Body of pancreas (tissue), 4 donors: ENCODE data around the gene GEMIN2. TPM values are rescaled to one million over a fixed set of nuclear protein-coding genes. Genes with fewer than 3 reads are reported as not detected.
"Not testable (repeated sequence)": the region's sequence is repeated elsewhere in the genome, so short reads cannot be mapped to it uniquely, and the experiment has no call there.

ENCODE experiments used
- ATAC-seq: fragments of 150-250 bp; one replicate; pipeline ENCODE4 v1.9.1; 2016
- DNase-seq, 4 donors: peaks; one replicate each; pipeline ENCODE4 v3.0.0-alpha.2; 2019
- H3K27ac ChIP-seq, 4 donors: fragments of 200-600 bp; sonication (generic); 1 replicate in 3 of 4; 2 replicates in 1 of 4; pipeline versions ENCODE4 v1.5.1 to v1.6.1; 2016 to 2019; ENCODE audit warnings: mild to moderate bottlenecking in 1 of 4, mixed read lengths in 1 of 4, moderate library complexity in 1 of 4
- H3K27me3 ChIP-seq, 2 donors: fragments of 200-600 bp; sonication (generic); one replicate each; pipeline ENCODE4 v1.6.0; 2016; ENCODE audit warnings: mild to moderate bottlenecking in 1 of 2
- H3K36me3 ChIP-seq, 2 donors: fragments of 200-600 bp; sonication (generic); replicated peaks in 1 of 2; 2 replicates each; pipeline ENCODE4 v1.5.1; 2016; ENCODE audit warnings: low read depth in 2 of 2; ENCODE audit not compliant: insufficient read depth in 1 of 2
- H3K4me1 ChIP-seq: fragments of 200-600 bp; sonication (generic); one replicate; pipeline ENCODE4 v1.6.0; 2016
- H3K4me3 ChIP-seq, 2 donors: fragments of 200-600 bp; sonication (generic); 1 replicate in 1 of 2; 2 replicates in 1 of 2; pipeline ENCODE4 v1.5.1; 2016 to 2019
- H3K9me3 ChIP-seq, 3 donors: fragments of 200-600 bp; sonication (generic); 1 replicate in 2 of 3; 2 replicates in 1 of 3; pipeline ENCODE4 v1.5.1; 2016
- POLR2A ChIP-seq, 3 donors: fragments of 450-650 bp; IDR thresholded peaks; one replicate each; pipeline ENCODE4 v1.6.1; 2016; ENCODE audit warnings: antibody characterized with exemption in 3 of 3, mild to moderate bottlenecking in 2 of 3
- WGBS, 2 donors: methylation state at CpG; one replicate each; pipeline ENCODE4 v1.1.5; 2017; 5-methylcytosine and 5-hydroxymethylcytosine counted together
- intact Hi-C: fragments of 100-400 bp; cut with DNase I; formaldehyde crosslinking; loops from one replicate; pipeline ENCODE4 v1.15.1; 2023
- total RNA-seq, 2 donors: library from RNA; depleted of rRNA; stranded (reverse); fragments of >200 nt; gene quantifications; one replicate each; pipeline ENCODE4 v1.1.0, GENCODE V29; 2016
- TF ChIP-seq, protein P1 (sequence below), 7 experiments: fragments of 450-650 bp in 4 of 7; fragments of 200-600 bp in 3 of 7; sonication (generic) in 3 of 7; IDR thresholded peaks; one replicate each; pipeline ENCODE4 v1.5.1; 2016 to 2019; ENCODE audit warnings: antibody characterized with exemption in 7 of 7

GEMIN2 gene, protein sequence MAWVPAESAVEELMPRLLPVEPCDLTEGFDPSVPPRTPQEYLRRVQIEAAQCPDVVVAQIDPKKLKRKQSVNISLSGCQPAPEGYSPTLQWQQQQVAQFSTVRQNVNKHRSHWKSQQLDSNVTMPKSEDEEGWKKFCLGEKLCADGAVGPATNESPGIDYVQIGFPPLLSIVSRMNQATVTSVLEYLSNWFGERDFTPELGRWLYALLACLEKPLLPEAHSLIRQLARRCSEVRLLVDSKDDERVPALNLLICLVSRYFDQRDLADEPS
- 10 to 100 TPM in 1 of 2 donors, 1 to 10 TPM in 1; 2.3 to 11.4 TPM for total RNA-seq

DNA sequence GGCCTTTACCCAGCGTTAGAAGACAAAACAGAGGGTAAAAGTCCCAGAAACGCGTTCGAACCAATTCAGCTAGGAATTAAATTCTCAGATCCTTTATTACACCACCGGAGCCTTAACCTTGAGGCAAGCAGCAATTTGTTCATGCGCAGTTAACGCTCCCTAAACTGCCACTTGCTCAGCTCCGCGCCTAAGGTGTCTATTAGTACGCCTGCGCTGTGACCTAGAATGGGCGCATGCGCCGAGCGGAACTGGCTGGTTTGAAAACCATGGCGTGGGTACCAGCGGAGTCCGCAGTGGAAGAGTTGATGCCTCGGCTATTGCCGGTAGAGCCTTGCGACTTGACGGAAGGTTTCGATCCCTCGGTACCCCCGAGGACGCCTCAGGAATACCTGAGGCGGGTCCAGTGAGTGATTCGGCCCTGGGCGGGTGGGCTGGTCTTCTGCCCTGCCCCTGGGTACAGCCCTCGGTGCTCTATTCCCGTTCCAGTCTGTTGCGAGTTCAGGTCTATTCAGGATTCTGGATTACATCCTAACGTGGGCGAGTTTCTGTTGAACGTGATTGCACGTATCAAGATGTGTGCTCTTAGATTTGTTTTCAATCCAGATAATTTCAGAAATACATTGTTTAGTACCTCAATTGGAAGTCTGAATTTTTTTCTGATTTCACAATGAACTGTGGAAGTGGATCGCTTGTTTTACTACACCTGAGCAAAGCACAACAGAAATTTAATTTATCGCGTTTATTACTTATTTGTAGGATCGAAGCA lies at the start of gene GEMIN2:
Gene GEMIN2 (plus strand): TSS at position 251 of the 766 bp plus-strand sequence. CDS start 16 bp downstream, at position 267.
- Histone ChIP-seq H3K27ac (peak within 1 kb of the TSS; percentile 37 to 77 (median 68)), H3K9me3 (no peaks in the 10 kb centered on the region), H3K36me3 (peaks cover 0 to 6% of the 10 kb centered on the region in 2 donors), H3K4me3 (peak within 1 kb of the TSS; percentile 3 to 70), H3K27me3 (no peaks in the 10 kb centered on the region), H3K4me1 (peaks cover 17% of the 10 kb centered on the region)
- ATAC-seq (peak; percentile 98), DNase-seq (peak; percentile 94 to 97 (median 96))
- TF ChIP-seq, protein P1, sequence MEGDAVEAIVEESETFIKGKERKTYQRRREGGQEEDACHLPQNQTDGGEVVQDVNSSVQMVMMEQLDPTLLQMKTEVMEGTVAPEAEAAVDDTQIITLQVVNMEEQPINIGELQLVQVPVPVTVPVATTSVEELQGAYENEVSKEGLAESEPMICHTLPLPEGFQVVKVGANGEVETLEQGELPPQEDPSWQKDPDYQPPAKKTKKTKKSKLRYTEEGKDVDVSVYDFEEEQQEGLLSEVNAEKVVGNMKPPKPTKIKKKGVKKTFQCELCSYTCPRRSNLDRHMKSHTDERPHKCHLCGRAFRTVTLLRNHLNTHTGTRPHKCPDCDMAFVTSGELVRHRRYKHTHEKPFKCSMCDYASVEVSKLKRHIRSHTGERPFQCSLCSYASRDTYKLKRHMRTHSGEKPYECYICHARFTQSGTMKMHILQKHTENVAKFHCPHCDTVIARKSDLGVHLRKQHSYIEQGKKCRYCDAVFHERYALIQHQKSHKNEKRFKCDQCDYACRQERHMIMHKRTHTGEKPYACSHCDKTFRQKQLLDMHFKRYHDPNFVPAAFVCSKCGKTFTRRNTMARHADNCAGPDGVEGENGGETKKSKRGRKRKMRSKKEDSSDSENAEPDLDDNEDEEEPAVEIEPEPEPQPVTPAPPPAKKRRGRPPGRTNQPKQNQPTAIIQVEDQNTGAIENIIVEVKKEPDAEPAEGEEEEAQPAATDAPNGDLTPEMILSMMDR (IDR thresholded peaks at IDR 0.05), result peak in 1 of 7 experiments; percentile 8
- peak in 2 of 3 donors; percentile 56 to 60 for TF ChIP-seq POLR2A (IDR thresholded peaks at IDR 0.05)
- intact Hi-C loops, result loop anchor here (10.0 kb wide), 1 partner anchor 51 kb away; no protein-coding TSS in a partner anchor
- WGBS, 2 donors, result 0 to 1% methylated on average over 19 to 40 of the region's 40 CpGs

DNA sequence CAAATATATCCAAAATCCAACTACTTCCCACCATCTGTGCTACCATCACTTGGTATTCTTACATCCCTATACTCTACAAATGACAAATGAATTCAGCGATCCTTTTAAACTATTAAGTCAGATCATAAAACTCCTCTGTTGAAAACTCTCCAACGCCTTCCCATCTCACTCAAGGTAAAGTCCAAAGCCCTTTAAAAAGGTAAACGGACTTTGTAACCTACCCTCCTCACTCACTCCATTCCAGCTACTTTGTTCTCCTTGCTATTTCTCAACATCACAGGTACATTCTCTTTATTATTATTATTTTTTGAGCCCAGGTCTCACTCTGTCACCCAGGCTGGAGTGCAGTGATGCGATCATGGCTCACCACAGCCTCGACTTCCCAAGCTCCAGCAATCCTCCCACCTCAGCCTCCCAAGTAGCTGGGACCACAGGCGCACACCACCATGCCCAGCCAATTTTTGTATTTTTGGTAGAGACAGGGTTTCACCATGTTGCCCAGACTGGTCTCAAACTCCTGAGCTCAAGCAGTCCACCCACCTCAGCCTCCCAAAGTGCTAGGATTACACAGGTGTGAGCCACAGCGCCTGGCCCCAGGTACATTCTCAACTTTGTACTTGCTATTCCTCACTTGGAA lies 44.8 kb upstream of the GEMIN2 start:
- DNase-seq, H3K4me1 ChIP-seq, ATAC-seq, H3K4me3 ChIP-seq, H3K9me3 ChIP-seq, H3K27me3 ChIP-seq, H3K27ac ChIP-seq, intact Hi-C loops: not testable (repeated sequence)
- 96 to 97% methylated on average over 7 of the region's 7 CpGs for WGBS, 2 donors
- peaks cover 0 to 14% of the 10 kb centered on the region in 2 donors for H3K36me3 ChIP-seq

DNA sequence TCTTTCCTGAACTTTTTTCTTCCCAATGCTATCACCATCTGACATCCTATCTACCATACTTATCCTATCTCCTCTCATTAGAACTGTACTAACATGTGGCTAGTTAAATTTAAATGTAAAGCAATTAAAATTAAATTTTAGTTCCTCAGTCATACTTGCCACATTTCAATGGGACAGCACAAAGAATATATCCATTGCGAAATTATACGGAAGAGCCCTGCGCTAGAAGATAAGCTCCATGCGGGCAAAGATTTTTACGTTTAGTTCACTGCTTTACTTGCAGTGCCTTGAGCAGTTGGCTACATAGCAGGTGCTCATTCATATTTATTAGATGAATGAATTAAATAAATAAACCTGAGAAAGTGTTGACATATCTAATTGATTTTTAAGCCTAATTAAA lies 44.2 kb upstream of the GEMIN2 start:
- WGBS, 2 donors, result 94 to 98% methylated on average over 5 of the region's 5 CpGs
- H3K27ac ChIP-seq, result no peak overlapping the region
- ATAC-seq (no peak), DNase-seq (no peak)
- intact Hi-C loops, result no loop called here
- no peaks in the 10 kb centered on the region for H3K27me3 ChIP-seq
- H3K36me3 ChIP-seq, result peaks cover 0 to 8% of the 10 kb centered on the region in 2 donors
- H3K4me3 ChIP-seq, result no peak overlapping the region
- H3K4me1 ChIP-seq, result no peaks in the 10 kb centered on the region
- no peak for TF ChIP-seq POLR2A (IDR thresholded peaks at IDR 0.05)
- TF ChIP-seq, protein P1 (IDR thresholded peaks at IDR 0.05), result no peak
- H3K9me3 ChIP-seq, result no peaks in the 10 kb centered on the region

DNA sequence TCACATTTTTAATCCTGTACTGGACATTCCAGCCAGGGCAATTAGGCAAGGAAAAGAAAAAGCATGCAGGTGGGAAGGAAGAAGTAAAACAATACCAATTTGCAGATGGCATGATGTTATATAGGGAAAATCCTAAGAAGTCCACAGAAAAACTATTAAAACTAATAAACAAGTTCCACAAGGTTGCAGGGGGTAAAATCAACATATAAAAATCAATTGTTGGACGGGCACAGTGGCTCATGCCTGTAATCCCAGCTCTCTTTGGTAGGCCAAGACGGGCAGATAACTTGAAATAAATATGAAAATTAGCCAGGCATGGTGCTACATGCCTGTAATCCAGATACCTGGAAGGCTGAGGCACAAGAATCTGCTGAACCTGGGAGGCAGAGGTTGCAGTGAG lies 43.0 kb upstream of the GEMIN2 start:
- peak; percentile 60 for ATAC-seq
- Histone ChIP-seq H3K4me1 (no peaks in the 10 kb centered on the region), H3K4me3 (no peak overlapping the region), H3K27ac (peak overlapping the region in 2 of 4 donors; percentile 1 to 42), H3K36me3 (peaks cover 0 to 7% of the 10 kb centered on the region in 2 donors), H3K9me3 (no peaks in the 10 kb centered on the region), H3K27me3 (no peaks in the 10 kb centered on the region)
- intact Hi-C loops, result no loop called here
- WGBS, 2 donors, result 40 to 60% methylated on average over 2 of the region's 2 CpGs
- no peak for DNase-seq
- TF ChIP-seq, protein P1 (IDR thresholded peaks at IDR 0.05), result no peak
- no peak for TF ChIP-seq POLR2A (IDR thresholded peaks at IDR 0.05)

DNA sequence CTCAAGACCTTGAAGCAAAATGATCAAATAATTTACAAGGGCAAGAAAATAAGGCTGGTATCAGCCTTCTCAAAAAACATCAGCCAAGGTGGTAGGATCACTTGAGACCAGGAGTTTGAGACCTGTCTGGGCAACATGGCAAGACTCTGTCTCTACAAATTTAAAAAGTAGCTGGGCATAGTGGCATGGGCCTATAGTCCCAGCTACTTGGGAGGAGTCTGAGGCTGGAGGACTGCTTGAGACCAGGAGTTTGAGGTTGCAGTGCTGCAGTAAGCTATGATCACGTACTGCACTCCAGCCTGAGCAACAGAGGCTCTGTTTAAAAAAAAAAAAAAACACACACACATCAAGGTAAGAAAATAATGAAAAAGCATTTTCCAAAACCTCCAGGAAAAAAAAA lies 33.2 kb upstream of the GEMIN2 start:
- Histone ChIP-seq H3K4me1 (no peaks in the 10 kb centered on the region), H3K27ac (no peak overlapping the region), H3K9me3 (no peaks in the 10 kb centered on the region), H3K4me3 (no peak overlapping the region), H3K36me3 (peaks cover 0 to 21% of the 10 kb centered on the region in 2 donors), H3K27me3 (no peaks in the 10 kb centered on the region)
- ATAC-seq, result no peak
- intact Hi-C loops, result no loop called here
- DNase-seq, result no peak
- WGBS, 2 donors, result 92 to 93% methylated on average over 1 of the region's 1 CpG
- TF ChIP-seq, protein P1 (IDR thresholded peaks at IDR 0.05), result no peak
- no peak for TF ChIP-seq POLR2A (IDR thresholded peaks at IDR 0.05)
